GM18867 (cell line): ENCODE results near the gene GOLGA6A.
"Not testable (repeated sequence)": the region's sequence is repeated elsewhere in the genome, so short reads cannot be mapped to it uniquely, and the experiment has no call there.

ENCODE experiments used
- ATAC-seq: cut with Tn5 transposase; IDR thresholded peaks from one replicate; pipeline ENCODE4 v1.9.1; 2021; ENCODE audit warnings: mild to moderate bottlenecking, moderate library complexity; ENCODE audit not compliant: unreplicated experiment

Gene GOLGA6A

GRCh38 chr15:74055804-74056203 lies 26.5 kb downstream of the GOLGA6A start:
- ATAC-seq, result no peak

- no peak for ATAC-seq
Measured at GRCh38 chr15:74053941-74054529, 28.3 kb downstream of the GOLGA6A start.

GRCh38 chr15:74053517-74053916 lies 28.8 kb downstream of the GOLGA6A start:
- ATAC-seq, result no peak

GRCh38 chr15:74052271-74053260 lies 29.8 kb downstream of the GOLGA6A start:
- ATAC-seq, result not testable (repeated sequence)

- no peak for ATAC-seq
Measured at GRCh38 chr15:74050556-74051234, 31.7 kb downstream of the GOLGA6A start.

GRCh38 chr15:74050127-74050526 lies 32.2 kb downstream of the GOLGA6A start:
- ATAC-seq, result no peak

- no peak for ATAC-seq
Measured at GRCh38 chr15:74046275-74046674, 36.1 kb downstream of the GOLGA6A start.

GRCh38 chr15:74045636-74046274 lies 36.6 kb downstream of the GOLGA6A start:
- no peak for ATAC-seq

GRCh38 chr15:74045184-74045583 lies 37.2 kb downstream of the GOLGA6A start:
- no peak for ATAC-seq

- no peak for ATAC-seq
Measured at GRCh38 chr15:74044267-74045110, 37.9 kb downstream of the GOLGA6A start.

- ATAC-seq, result no peak
Measured at GRCh38 chr15:74043425-74044266, 38.7 kb downstream of the GOLGA6A start.

GRCh38 chr15:74042603-74043424 lies 39.5 kb downstream of the GOLGA6A start:
- ATAC-seq, result no peak

- no peak for ATAC-seq
Measured at GRCh38 chr15:74041777-74042435, 40.4 kb downstream of the GOLGA6A start.

GRCh38 chr15:74041311-74041756 lies 41.0 kb downstream of the GOLGA6A start:
- ATAC-seq, result no peak

- ATAC-seq, result no peak
Measured at GRCh38 chr15:74040109-74040850, 42.1 kb downstream of the GOLGA6A start.

- ATAC-seq, result no peak
Measured at GRCh38 chr15:74039656-74040010, 42.7 kb downstream of the GOLGA6A start.
